ENCODE data around the gene FAM163B. TPM values are rescaled to one million over a fixed set of nuclear protein-coding genes. Genes with fewer than 3 reads are reported as not detected.

Gene FAM163B
- total and polyA plus RNA-seq, 2 donors (not counting 3 experiments of a cell fraction or from before 2014, with no cell fraction given) = not detected

GRCh38 chr9:133566817-133567216 is 42.4 kb downstream of the FAM163B start:
- intact Hi-C loops (cut with micrococcal nuclease) (no loop called here), dilution Hi-C loops (cut with MboI; ENCODE audit: extremely low pct_ligation_motif_present, low sequenced_read_pairs) (no loop called here)
- no peak for FAIRE-seq
- no peak overlapping the region for H2AFZ ChIP-seq (ENCODE audit: low read depth, low read length)
- H3K36me3 ChIP-seq (ENCODE audit: control insufficient read depth in 2 of 2, extremely low read depth in 1 of 2, insufficient read depth in 2 of 2, low read length in 2 of 2) = no peaks in the 10 kb centered on the region
- no peak overlapping the region for H3K4me2 ChIP-seq (ENCODE audit: insufficient read depth, low read length)
- ChIA-PET POLR2A (no interaction called here), CTCF (no interaction called here)
- no peaks in the 10 kb centered on the region for H3K27me3 ChIP-seq (ENCODE audit: control insufficient read depth in 2 of 2, insufficient read depth in 2 of 2, low read length in 2 of 2)
- H3K4me1 ChIP-seq (ENCODE audit: control insufficient read depth, extremely low read depth, insufficient read depth, low read length) = no peaks in the 10 kb centered on the region
- TF ChIP-seq POLR2AphosphoS5 (IDR thresholded peaks at IDR 0.05; ENCODE audit: insufficient read depth, low read depth, low read length) (no peak), JUN (IDR thresholded peaks at IDR 0.05; ENCODE audit: borderline replicate concordance, insufficient read depth, insufficient read length, low read depth) (no peak), EZH2 (IDR thresholded peaks at IDR 0.05; ENCODE audit: borderline replicate concordance, low read depth, low read length, severe bottlenecking) (no peak), CTCF (IDR thresholded peaks at IDR 0.05; ENCODE audit: extremely low read depth in 1 of 2, insufficient read depth in 1 of 2, low read depth in 1 of 2, low read length in 2 of 2) (no peak), FOS (IDR thresholded peaks at IDR 0.05; ENCODE audit: borderline replicate concordance, insufficient read depth, low read length) (no peak), POLR2A (IDR thresholded peaks at IDR 0.05; ENCODE audit: low read depth, low read length) (no peak), GATA2 (IDR thresholded peaks at IDR 0.05; ENCODE audit: insufficient read depth, insufficient read length, low read depth, low read length) (no peak), MAX (IDR thresholded peaks at IDR 0.05; ENCODE audit: insufficient read depth, insufficient read length) (no peak), MYC (IDR thresholded peaks at IDR 0.05; ENCODE audit: low read depth, low read length) (no peak)
- no peaks in the 10 kb centered on the region for H3K79me2 ChIP-seq (ENCODE audit: control insufficient read depth, insufficient read depth, low read length)
- H3K9me1 ChIP-seq (replicated peaks; ENCODE audit: control insufficient read depth, extremely low read depth, insufficient read depth, low read length) = no peaks in the 10 kb centered on the region
- H4K20me1 ChIP-seq (replicated peaks; ENCODE audit: control insufficient read depth, extremely low read depth, insufficient read depth, low read length) = no peaks in the 10 kb centered on the region
- no peak for DNase-seq (ENCODE audit: low read depth, low spot score)
- no peak overlapping the region for H3K27ac ChIP-seq (ENCODE audit: insufficient read depth, low read depth, low read length)
- no peak overlapping the region for H3K4me3 ChIP-seq (replicated peaks in 1 of 3; ENCODE audit: insufficient read depth in 1 of 3, low read depth in 1 of 3, low read length in 3 of 3)
- no peak overlapping the region for H3K9ac ChIP-seq (replicated peaks; ENCODE audit: extremely low read depth, insufficient read depth, low read length)
- BruUV-seq (replicated peaks) = no TSS peak
- no peaks in the 10 kb centered on the region for H3K9me3 ChIP-seq (replicated peaks; ENCODE audit: control insufficient read depth, insufficient read depth, low read length)

Measured in endothelial cell of umbilical vein (primary cell).